Measurements from ENCODE around the gene KRT81. TPM values are rescaled to one million over a fixed set of nuclear protein-coding genes. Genes with fewer than 3 reads are reported as not detected.
A peak's percentile ranks its signal among the peaks of the same experiment; 100 is the strongest.
"Not testable (repeated sequence)": the region's sequence is repeated elsewhere in the genome, so short reads cannot be mapped to it uniquely, and the experiment has no call there.

Gene KRT81
- total RNA-seq, 4 donors from 2014 or later = not detected

DNA sequence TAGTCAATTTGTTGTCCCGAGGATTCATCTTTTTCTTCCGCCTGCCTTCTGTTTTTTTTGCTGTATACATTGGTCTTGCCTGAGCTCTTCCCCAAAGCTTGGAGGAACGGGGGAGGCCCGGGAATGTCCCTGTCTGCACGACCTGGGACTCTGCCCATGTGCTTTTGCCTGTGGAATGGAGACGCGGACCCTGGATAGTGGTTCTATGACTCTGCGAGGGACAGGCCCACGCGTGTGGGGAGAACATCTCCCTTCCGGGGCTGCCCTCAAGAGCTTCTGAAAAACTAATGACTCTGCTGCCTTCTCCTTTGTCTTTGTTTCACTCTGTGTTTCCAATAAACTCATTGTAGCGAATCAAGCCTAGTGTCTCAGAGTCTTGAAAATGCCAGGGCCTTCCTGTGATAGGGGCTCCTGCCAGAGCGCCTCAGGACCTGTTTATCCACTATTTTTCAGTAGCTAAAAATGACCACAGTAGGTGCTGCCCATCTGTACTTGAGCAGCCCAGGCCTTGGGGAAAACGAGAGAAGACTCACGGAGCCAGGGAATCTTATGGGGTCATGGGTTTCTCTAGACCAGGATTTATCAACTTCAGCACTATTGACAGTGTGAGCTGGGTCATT lies 17.6 kb upstream of the KRT81 start:
- no peak overlapping the region for H3K4me3 ChIP-seq
- H3K27me3 ChIP-seq = no peaks in the 10 kb centered on the region
- no peak for DNase-seq
- no peak for TF ChIP-seq CTCF (IDR thresholded peaks at IDR 0.05)
- no peak for TF ChIP-seq POLR2A (IDR thresholded peaks at IDR 0.05)
- intact Hi-C loops (cut with DNase I; ENCODE audit: low total_unique reads) = no loop called here
- no peaks in the 10 kb centered on the region for H3K9me3 ChIP-seq
- no peaks in the 10 kb centered on the region for H3K36me3 ChIP-seq
- H3K27ac ChIP-seq = no peak overlapping the region
- no peaks in the 10 kb centered on the region for H3K4me1 ChIP-seq

- intact Hi-C loops (cut with DNase I; ENCODE audit: low total_unique reads) = no loop called here
- DNase-seq = peak in 1 of 2 donors; percentile 20
- no peaks in the 10 kb centered on the region for H3K4me1 ChIP-seq
- H3K36me3 ChIP-seq = no peaks in the 10 kb centered on the region
- TF ChIP-seq CTCF (IDR thresholded peaks at IDR 0.05) (no peak), POLR2A (IDR thresholded peaks at IDR 0.05) (peak in 1 of 2 donors; percentile 20)
- no peak overlapping the region for H3K4me3 ChIP-seq
- no peaks in the 10 kb centered on the region for H3K9me3 ChIP-seq
- no peak overlapping the region for H3K27ac ChIP-seq
- no peaks in the 10 kb centered on the region for H3K27me3 ChIP-seq
Measured at GRCh38 chr12:52307836-52308805, 16.8 kb upstream of the KRT81 start.

DNA sequence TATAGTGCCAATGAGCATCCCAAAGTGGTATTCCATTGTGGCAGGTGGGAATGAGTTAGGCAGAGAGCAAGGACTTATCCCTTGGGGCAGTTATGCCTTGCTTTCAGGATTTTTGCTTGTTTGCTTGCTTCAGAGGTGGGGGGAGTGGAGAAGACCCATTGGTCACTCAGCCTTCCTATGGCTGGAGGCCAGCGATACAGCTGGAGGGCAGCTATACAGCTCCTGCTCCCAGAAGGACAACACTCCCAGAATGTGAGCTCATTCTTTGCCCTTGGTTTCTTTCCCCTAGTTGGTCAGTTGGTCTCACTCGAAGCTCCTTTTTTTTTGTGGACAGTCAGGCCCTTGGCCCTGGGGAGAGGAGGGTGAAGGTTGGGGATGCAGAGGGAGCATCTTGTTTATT lies 15.4 kb upstream of the KRT81 start:
- Histone ChIP-seq H3K36me3 (no peaks in the 10 kb centered on the region), H3K9me3 (no peaks in the 10 kb centered on the region), H3K4me1 (no peaks in the 10 kb centered on the region), H3K27ac (no peak overlapping the region), H3K27me3 (no peaks in the 10 kb centered on the region), H3K4me3 (no peak overlapping the region)
- DNase-seq = no peak
- TF ChIP-seq POLR2A (IDR thresholded peaks at IDR 0.05) (no peak), CTCF (IDR thresholded peaks at IDR 0.05) (no peak)
- intact Hi-C loops (cut with DNase I; ENCODE audit: low total_unique reads) = no loop called here

DNA sequence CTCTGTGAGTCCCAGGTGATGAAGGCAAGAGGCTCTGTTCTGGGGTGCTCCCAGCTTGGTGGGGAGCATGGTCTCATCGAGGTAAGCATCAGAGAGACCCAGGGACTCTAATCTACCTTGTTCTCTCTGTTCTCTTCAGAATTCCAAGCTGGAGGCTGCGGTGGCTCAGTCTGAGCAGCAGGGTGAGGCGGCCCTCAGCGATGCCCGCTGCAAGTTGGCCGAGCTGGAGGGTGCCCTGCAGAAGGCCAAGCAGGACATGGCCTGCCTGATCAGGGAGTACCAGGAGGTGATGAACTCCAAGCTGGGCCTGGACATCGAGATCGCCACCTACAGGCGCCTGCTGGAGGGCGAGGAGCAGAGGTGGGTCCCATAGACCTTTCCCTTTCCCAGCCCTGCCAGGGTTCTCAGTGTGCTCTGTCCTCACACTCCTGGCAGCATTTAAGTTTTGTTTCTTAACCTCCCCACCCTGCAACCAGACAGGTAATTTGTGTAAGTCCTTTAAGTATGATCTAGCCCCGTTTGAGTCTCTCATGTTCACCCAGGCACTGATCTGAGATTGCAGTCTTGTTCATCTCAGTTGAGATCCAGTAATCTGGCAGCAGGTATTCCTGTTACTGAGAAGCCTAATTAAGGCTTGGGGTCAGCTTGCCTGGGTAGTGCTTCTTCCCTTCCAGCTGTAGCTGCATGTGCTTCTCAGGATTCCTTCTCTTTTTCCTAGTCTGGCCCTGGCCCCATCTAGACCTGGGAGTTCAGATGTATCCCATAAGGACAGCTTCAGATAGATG lies 14.8 kb upstream of the KRT81 start:
- H3K9me3 ChIP-seq = no peaks in the 10 kb centered on the region
- no peaks in the 10 kb centered on the region for H3K4me1 ChIP-seq
- TF ChIP-seq POLR2A (IDR thresholded peaks at IDR 0.05) = no peak
- no peak for TF ChIP-seq CTCF (IDR thresholded peaks at IDR 0.05)
- H3K4me3 ChIP-seq = no peak overlapping the region
- H3K36me3 ChIP-seq = no peaks in the 10 kb centered on the region
- DNase-seq = no peak
- no peak overlapping the region for H3K27ac ChIP-seq
- no peaks in the 10 kb centered on the region for H3K27me3 ChIP-seq
- intact Hi-C loops (cut with DNase I; ENCODE audit: low total_unique reads) = no loop called here

DNA sequence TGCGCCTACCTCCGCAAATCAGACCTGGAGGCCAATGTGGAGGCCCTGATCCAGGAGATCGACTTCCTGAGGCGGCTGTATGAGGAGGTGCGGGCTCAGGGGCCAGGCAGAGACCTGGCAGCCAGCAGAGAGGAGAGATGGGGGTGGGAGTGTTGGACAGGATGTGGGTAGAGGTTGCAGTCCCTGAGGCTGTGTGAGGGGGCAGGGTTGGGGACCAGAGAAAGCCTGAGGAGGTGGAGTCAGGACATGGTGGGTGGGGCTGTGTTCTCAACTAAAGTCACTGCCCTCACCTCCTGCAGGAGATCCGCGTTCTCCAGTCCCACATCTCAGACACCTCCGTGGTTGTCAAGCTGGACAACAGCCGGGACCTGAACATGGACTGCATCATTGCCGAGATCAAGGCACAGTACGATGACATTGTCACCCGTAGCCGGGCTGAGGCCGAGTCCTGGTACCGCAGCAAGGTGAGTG lies 13.6 kb upstream of the KRT81 start:
- H3K27me3 ChIP-seq; DNase-seq; H3K4me3 ChIP-seq; H3K9me3 ChIP-seq; H3K4me1 ChIP-seq; H3K36me3 ChIP-seq; H3K27ac ChIP-seq; intact Hi-C loops (cut with DNase I; ENCODE audit: low total_unique reads): not testable (repeated sequence)

- H3K27ac ChIP-seq; H3K4me3 ChIP-seq; H3K4me1 ChIP-seq; H3K27me3 ChIP-seq; H3K9me3 ChIP-seq; H3K36me3 ChIP-seq; intact Hi-C loops (cut with DNase I; ENCODE audit: low total_unique reads); DNase-seq: not testable (repeated sequence)
Measured at GRCh38 chr12:52302242-52302914, 11.0 kb upstream of the KRT81 start.

- H3K9me3 ChIP-seq; H3K36me3 ChIP-seq; H3K27me3 ChIP-seq; H3K27ac ChIP-seq; intact Hi-C loops (cut with DNase I; ENCODE audit: low total_unique reads); H3K4me1 ChIP-seq; H3K4me3 ChIP-seq; DNase-seq: not testable (repeated sequence)
Measured at GRCh38 chr12:52301721-52302120, 10.4 kb upstream of the KRT81 start.
